Stimulated activated naive B cell treated with anti-CD40 and anti-IgM and Interleukin-4, amounts not matched to agents 10 μg/mL and 1 μg/mL and 100 μg/mL, for 72 hours (primary cell): Measurements from ENCODE around the gene GJD3.
"Not testable (repeated sequence)": the region's sequence is repeated elsewhere in the genome, so short reads cannot be mapped to it uniquely, and the experiment has no call there.

Experiments
- ATAC-seq, 2 donors: fragments of 150-1000 bp; cut with Tn5 transposase; replicated peaks; 2 replicates each; pipeline ENCODE4 v1.10.0; 2021; ENCODE audit warnings: moderate library complexity in 1 of 2
- DNase-seq: peaks from one replicate; pipeline ENCODE4 v3.0.0; 2021
- H3K27ac Mint-ChIP-seq: one replicate; pipeline ENCODE4 v1.8.0; 2022; ENCODE audit warnings: mild to moderate bottlenecking, mixed read lengths
- H3K27me3 Mint-ChIP-seq, 2 donors: one replicate each; pipeline ENCODE4 v1.8.0; 2022; ENCODE audit warnings: mixed read lengths in 2 of 2
- H3K36me3 Mint-ChIP-seq, 2 donors: one replicate each; pipeline ENCODE4 v1.8.0; 2022; ENCODE audit warnings: mixed read lengths in 2 of 2, mild to moderate bottlenecking in 1 of 2
- H3K4me1 Mint-ChIP-seq, 2 donors: one replicate each; pipeline ENCODE4 v1.8.0; 2022; ENCODE audit warnings: mixed read lengths in 2 of 2, mild to moderate bottlenecking in 1 of 2
- H3K4me3 Mint-ChIP-seq, 2 donors: one replicate each; pipeline ENCODE4 v1.8.0; 2022; ENCODE audit warnings: mild to moderate bottlenecking in 2 of 2, mixed read lengths in 2 of 2, moderate library complexity in 1 of 2
- H3K9me3 Mint-ChIP-seq, 2 donors: one replicate each; pipeline ENCODE4 v1.8.0; 2022; ENCODE audit warnings: mixed read lengths in 2 of 2, mild to moderate bottlenecking in 1 of 2

GJD3 gene, protein sequence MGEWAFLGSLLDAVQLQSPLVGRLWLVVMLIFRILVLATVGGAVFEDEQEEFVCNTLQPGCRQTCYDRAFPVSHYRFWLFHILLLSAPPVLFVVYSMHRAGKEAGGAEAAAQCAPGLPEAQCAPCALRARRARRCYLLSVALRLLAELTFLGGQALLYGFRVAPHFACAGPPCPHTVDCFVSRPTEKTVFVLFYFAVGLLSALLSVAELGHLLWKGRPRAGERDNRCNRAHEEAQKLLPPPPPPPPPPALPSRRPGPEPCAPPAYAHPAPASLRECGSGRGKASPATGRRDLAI

DNA sequence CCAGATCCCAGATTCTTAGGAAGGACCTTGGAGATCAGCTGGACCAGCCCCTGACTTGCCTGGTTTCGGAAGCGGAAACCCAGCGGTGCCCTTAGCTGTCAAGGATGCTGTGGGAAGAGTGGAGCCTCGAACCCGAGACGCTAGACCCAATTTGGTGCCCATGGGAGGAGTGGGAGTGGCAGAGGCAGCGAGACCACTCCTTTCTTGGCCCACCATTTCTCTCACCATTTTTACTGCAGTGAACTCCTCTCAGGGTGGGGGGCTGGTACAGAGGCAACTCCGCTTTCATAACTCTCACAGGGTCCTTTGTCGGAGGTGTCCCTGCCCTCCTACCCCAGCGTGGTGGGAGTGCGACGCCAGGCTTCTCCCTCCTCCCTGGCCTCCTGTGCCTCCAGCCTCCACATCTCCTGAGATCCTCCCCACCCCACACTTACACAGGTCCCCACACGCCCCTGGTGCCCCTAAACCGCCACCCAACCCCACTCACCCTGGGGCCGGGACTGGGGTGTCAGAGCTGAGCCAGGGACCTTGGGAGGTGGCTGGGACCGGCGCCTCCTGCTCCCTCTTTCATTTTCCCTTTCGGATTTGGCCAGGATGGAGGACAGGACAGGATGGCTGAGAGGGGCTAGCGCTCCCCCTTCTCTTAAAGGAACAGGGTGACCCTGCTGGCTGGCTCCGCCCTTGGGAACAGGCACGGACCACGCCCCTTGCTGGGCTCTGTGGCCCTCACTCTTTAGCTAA lies at the start of gene GJD3:
TSS of gene GJD3 (minus strand) at position 617 of the 741 bp plus-strand sequence. CDS start 922 bp downstream, outside the sequence.
- ATAC-seq (no peak), DNase-seq (no peak)
- Mint-ChIP-seq H3K27ac (peak within 1 kb of the TSS; percentile 65), H3K36me3 (peaks cover 3% of the 10 kb centered on the region in 2 donors), H3K9me3 (no peaks in the 10 kb centered on the region), H3K27me3 (peaks cover 20 to 42% of the 10 kb centered on the region in 2 donors), H3K4me1 (peaks cover 11 to 35% of the 10 kb centered on the region in 2 donors), H3K4me3 (peak within 1 kb of the TSS; percentile 85)

DNA sequence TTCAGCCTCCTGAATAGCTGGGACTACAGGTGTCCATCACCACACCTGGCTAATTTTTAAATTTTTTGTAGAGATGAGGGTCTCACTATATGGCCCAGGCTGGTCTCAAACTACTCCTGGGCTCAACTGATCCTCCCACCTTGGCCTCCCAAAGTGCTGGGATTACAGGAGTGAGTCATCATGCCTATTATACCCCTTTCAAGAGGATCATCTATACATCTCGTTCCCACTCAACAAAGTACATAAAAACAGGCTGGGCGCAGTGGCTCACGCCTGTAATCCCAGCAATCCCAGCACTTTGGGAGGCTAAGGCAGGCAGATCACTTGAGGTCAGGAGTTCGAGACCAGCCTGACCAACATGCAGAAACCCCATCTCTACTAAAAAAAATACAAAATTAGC lies 49.8 kb upstream of the GJD3 start:
- H3K4me3 Mint-ChIP-seq, H3K9me3 Mint-ChIP-seq, DNase-seq, H3K36me3 Mint-ChIP-seq, H3K27me3 Mint-ChIP-seq, ATAC-seq, H3K4me1 Mint-ChIP-seq, H3K27ac Mint-ChIP-seq: not testable (repeated sequence)

DNA sequence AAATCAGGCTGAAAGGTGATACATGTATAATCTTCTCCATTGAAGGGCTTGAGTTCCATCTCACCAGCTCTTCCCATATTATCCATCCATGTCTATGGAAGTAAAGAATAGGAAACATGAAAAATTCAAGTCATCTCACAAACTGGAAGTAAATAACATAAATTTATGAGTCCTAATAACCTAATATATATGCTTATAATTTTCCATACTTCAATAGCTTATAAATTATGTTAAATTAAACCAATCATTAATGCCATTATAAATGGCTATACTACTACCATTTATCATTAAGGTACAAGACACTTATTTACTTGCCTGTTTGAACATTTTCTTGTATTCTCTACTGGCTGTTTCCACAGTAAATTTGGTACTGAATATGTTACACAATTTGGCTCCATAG lies 48.3 kb upstream of the GJD3 start:
- no peak for ATAC-seq
- H3K27ac Mint-ChIP-seq = no peak overlapping the region
- peaks cover 0 to 5% of the 10 kb centered on the region in 2 donors for H3K36me3 Mint-ChIP-seq
- H3K9me3 Mint-ChIP-seq = no peaks in the 10 kb centered on the region
- peaks cover 4 to 5% of the 10 kb centered on the region in 2 donors for H3K4me1 Mint-ChIP-seq
- no peaks in the 10 kb centered on the region for H3K27me3 Mint-ChIP-seq
- no peak overlapping the region for H3K4me3 Mint-ChIP-seq
- DNase-seq = no peak

DNA sequence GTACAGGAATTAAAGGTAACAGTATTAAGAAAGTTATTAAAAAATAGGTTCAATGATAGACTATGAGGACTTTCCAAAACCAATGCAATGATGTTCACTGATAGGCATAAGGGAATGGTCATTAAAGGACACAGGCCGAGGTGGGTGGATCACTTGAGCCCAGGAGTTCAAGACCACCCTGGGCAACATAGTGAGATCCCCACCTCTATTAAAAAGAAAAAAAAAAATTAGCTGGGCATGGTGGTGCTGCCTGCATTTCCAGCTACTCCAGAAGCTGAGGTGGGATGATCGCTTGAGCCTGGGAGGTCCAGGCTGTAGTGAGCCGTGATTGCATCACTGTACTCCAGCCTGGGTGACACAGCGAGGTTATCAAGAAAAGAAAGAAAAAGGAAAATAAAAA lies 47.3 kb upstream of the GJD3 start:
- H3K27me3 Mint-ChIP-seq = no peaks in the 10 kb centered on the region
- H3K27ac Mint-ChIP-seq = peak overlapping the region; percentile 20
- peaks cover 2 to 5% of the 10 kb centered on the region in 2 donors for H3K4me1 Mint-ChIP-seq
- H3K36me3 Mint-ChIP-seq = peaks cover 0 to 5% of the 10 kb centered on the region in 2 donors
- H3K9me3 Mint-ChIP-seq = no peaks in the 10 kb centered on the region
- DNase-seq (no peak), ATAC-seq (no peak)
- no peak overlapping the region for H3K4me3 Mint-ChIP-seq

DNA sequence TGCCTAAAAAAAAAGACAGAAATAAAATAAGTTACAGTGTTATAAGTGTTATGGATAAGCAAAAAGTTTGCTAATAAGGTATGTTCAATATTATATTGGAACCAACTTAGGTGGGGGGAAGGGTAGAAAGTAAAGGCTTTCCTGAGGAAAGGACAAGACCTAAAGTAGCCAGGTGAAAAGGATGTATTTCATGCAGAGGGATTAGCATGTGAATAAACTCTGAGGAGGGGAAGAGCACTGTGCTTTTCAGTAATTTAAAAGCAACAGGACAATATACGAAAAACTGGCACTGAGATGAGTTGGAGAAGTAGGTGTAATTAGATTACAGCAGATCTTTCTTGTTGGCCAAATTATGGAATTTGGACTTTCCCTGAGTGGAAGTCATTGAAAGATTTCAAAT lies 45.5 kb upstream of the GJD3 start:
- Mint-ChIP-seq H3K9me3 (no peaks in the 10 kb centered on the region), H3K4me3 (no peak overlapping the region), H3K27ac (no peak overlapping the region), H3K4me1 (peaks cover 0 to 2% of the 10 kb centered on the region in 2 donors), H3K36me3 (peaks cover 0 to 5% of the 10 kb centered on the region in 2 donors), H3K27me3 (no peaks in the 10 kb centered on the region)
- DNase-seq (no peak), ATAC-seq (no peak)

DNA sequence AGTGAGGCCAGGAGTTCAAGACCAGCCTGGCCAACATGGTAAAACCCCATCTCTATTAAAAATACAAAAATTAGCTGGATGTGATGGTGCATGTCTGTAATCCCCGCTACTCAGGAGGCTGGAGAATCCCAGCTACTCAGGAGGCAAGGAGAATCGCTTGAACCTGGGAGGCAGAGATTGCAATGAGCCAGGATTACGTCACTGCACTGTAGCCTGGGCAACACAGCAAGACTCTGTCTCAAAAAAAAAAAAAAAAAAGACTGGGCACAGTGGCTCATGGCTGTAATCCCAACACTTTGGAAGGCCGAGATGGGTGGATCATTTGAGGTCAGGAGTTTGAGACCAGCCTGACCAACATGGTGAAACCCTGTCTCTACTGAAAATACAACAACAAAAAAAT lies 45.0 kb upstream of the GJD3 start:
- not testable (repeated sequence) for ATAC-seq, DNase-seq, H3K27me3 Mint-ChIP-seq, H3K4me1 Mint-ChIP-seq, H3K4me3 Mint-ChIP-seq, H3K9me3 Mint-ChIP-seq, H3K27ac Mint-ChIP-seq, H3K36me3 Mint-ChIP-seq

DNA sequence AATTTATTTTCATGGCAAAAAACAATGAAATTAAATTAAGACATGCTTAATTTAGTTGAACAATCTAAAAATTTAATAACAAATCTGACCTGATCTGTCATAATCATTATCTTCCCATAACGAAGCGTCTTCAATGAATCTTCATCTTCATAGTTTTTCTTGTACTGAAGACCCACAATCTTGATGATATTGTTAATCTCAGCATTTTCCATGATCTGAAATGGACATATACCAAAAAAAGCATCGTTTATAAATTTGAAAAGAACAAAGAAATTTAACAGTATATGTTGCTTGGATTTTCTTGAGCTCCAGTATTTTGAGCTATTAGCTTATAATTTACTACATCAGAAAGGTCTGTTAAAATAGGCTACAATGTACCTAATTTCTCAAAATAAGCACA lies 42.9 kb upstream of the GJD3 start:
- no peak overlapping the region for H3K27ac Mint-ChIP-seq
- no peak overlapping the region for H3K4me3 Mint-ChIP-seq
- H3K4me1 Mint-ChIP-seq = peaks cover 0 to 5% of the 10 kb centered on the region in 2 donors
- no peaks in the 10 kb centered on the region for H3K9me3 Mint-ChIP-seq
- no peaks in the 10 kb centered on the region for H3K27me3 Mint-ChIP-seq
- no peak for DNase-seq
- H3K36me3 Mint-ChIP-seq = peaks cover 1 to 5% of the 10 kb centered on the region in 2 donors
- no peak for ATAC-seq

DNA sequence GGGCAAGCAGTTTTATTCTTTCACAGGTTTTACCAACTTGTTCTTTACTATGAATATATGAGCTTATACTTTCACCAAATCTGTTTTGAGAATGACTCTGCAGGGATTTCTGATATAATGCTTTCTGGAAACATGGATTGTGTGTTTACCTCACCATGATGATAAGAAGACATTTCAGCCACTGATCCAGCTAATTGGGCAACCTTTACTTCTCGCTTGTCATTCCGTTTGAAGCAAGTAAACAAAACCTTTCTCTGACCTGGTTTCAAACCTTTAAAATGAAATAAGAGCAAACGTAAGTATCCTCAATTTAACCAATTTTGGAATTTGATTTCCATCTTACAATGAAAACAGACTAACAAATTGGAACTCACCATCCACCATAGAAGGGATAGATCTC lies 39.5 kb upstream of the GJD3 start:
- ATAC-seq (no peak), DNase-seq (no peak)
- Mint-ChIP-seq H3K27me3 (no peaks in the 10 kb centered on the region), H3K36me3 (peaks cover 0 to 1% of the 10 kb centered on the region in 2 donors), H3K9me3 (no peaks in the 10 kb centered on the region), H3K4me1 (peaks cover 4 to 6% of the 10 kb centered on the region in 2 donors), H3K27ac (no peak overlapping the region), H3K4me3 (no peak overlapping the region)

DNA sequence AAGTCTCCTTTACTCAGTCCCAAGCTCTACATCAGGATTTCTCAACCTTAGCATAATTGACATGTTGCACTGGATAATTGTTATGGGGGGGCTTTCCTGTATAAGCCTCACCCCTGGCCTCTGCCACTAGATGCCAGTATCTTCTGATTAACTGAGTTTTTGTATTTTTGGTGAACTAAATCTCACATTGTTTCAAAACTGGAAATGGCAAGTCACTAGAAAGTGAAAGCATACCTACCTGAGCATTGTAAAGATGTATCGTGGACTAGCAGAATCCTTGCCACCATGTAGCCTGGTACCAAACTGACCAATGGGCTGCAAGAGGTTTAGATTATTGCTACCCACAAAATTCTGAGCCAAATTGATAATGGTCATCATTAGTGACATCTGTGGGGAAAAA lies 38.1 kb upstream of the GJD3 start:
- Mint-ChIP-seq H3K9me3 (no peaks in the 10 kb centered on the region), H3K36me3 (peaks cover 0 to 1% of the 10 kb centered on the region in 2 donors), H3K27ac (no peak overlapping the region), H3K27me3 (no peaks in the 10 kb centered on the region), H3K4me1 (peaks cover 4 to 6% of the 10 kb centered on the region in 2 donors), H3K4me3 (no peak overlapping the region)
- ATAC-seq (no peak), DNase-seq (no peak)

DNA sequence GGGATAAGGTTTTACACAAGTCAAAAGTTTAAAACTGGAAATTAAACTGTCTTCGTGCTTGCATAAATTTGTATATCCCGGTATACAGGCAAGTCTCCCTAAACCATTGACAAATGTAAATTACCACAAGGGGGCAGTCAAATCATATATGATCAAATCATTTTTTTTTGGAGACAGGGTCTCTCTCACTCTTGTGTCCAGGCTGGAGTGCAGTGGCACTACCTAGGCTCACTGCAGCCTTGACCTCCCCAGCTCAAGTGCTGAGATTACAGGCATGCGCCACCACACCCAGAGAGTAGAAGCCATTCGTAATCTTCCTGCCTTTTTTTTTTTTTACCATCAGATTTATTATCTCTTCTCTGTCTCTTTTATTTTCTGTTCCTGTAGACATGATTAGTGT lies 34.6 kb upstream of the GJD3 start:
- Mint-ChIP-seq H3K4me3 (no peak overlapping the region), H3K4me1 (peaks cover 4 to 6% of the 10 kb centered on the region in 2 donors), H3K27ac (no peak overlapping the region), H3K36me3 (peaks cover 0 to 5% of the 10 kb centered on the region in 2 donors), H3K27me3 (no peaks in the 10 kb centered on the region), H3K9me3 (no peaks in the 10 kb centered on the region)
- ATAC-seq (peak; percentile 56 to 59), DNase-seq (no peak)

DNA sequence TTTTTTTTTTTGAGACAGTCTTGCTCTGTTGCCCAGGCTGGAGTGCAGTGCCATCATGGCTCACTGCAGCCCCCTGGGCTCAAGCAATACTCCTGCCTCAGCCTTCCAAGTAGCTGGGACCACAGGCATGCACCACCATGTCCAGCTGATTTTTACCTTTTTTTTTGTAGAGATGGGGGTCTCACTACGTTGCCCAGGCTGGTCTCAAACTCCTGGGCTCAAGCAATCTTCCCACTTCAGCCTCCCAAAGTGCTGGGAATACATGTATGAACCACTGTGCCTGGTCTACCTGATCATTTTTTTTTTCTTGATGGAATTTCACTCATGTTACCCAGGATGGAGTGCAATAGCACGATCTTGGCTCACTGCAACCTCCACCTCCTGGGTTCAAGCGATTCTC lies 22.0 kb upstream of the GJD3 start:
- DNase-seq, H3K9me3 Mint-ChIP-seq, ATAC-seq, H3K4me1 Mint-ChIP-seq, H3K4me3 Mint-ChIP-seq, H3K27ac Mint-ChIP-seq, H3K36me3 Mint-ChIP-seq, H3K27me3 Mint-ChIP-seq: not testable (repeated sequence)

DNA sequence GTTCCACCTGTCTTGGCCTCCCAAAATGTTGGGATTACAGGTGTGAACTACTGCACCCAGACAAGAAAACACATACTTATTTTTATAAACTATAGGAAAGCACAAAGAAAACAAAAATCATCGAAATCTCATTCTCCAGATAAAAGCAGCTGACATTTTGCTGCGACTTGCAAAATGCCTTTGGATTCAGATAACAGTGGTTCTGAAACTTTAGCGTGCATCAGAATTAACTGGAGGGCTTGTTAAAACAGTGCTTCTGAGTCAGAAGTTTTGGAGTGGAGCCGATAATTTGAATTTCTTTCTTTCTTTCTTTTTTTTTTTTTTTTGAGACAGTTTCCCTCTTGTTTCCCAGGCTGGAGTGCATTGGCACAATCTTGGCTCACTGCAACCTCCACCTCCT lies 17.7 kb upstream of the GJD3 start:
- Mint-ChIP-seq H3K4me3 (no peak overlapping the region), H3K36me3 (no peaks in the 10 kb centered on the region), H3K27me3 (peaks cover 0 to under 1% of the 10 kb centered on the region in 2 donors), H3K9me3 (no peaks in the 10 kb centered on the region), H3K4me1 (no peaks in the 10 kb centered on the region), H3K27ac (no peak overlapping the region)
- DNase-seq (no peak), ATAC-seq (no peak)

DNA sequence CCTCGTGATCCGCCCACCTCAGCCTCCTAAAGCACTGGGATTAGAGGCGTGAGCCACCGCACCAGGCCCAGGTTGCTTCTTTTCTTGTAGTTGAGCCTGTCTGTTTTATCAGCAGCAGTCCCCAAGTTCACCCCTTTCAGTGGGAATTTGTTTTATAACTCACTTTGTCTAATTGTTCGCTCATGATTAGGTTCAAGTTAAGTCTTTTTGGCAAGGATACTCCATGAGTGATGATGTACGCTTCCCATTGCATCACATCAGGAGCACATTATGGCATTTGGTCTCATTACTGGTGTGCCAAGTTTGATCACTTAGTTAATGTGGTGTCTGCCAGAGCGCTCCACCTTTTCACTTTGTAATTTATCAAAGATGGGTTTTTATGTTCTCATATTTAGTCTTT lies 14.4 kb upstream of the GJD3 start:
- Mint-ChIP-seq H3K27ac (no peak overlapping the region), H3K4me3 (no peak overlapping the region), H3K27me3 (peaks cover 5 to 13% of the 10 kb centered on the region in 2 donors), H3K9me3 (no peaks in the 10 kb centered on the region), H3K4me1 (peaks cover 0 to 2% of the 10 kb centered on the region in 2 donors), H3K36me3 (no peaks in the 10 kb centered on the region)
- DNase-seq = no peak
- no peak for ATAC-seq

DNA sequence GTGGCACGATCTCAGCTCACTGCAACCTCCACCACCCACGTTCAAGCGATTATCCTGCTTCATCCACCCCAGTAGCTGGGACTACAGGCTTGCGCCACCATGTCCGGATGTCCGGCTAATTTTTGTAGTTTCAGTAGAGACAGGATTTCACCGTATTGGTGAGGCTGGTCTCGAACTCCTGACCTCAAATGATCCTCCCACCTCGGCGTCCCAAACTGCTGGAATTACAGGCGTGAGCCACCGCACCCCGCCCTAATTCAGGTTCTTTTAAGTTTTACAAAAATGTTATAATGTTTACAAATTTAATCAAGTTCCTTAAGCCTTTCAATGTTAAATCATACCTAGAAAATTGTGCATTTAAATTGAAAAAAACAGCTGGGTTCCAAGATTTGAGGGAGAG lies 13.3 kb upstream of the GJD3 start:
- Mint-ChIP-seq H3K9me3 (peaks cover 0 to 1% of the 10 kb centered on the region in 2 donors), H3K4me1 (peaks cover 8 to 11% of the 10 kb centered on the region in 2 donors), H3K27me3 (peaks cover 5 to 13% of the 10 kb centered on the region in 2 donors), H3K36me3 (no peaks in the 10 kb centered on the region), H3K27ac (no peak overlapping the region), H3K4me3 (no peak overlapping the region)
- ATAC-seq (no peak), DNase-seq (no peak)

DNA sequence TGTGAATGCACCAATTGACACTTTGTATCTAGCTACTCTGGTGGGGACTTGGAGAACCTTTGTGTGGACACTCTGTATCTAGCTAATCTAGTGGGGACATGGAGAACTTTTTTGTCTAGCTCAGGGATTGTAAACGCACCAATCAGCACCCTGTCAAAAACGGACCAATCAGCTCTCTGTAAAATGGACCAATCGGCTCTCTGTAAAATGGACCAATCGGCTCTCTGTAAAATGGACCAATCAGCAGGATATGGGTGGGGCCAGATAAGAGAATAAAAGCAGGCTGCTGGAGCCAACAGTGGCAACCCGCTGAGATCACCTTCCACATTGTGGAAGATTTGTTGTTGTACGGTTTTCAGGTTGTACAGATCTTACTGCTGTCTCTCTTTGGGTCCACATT lies 12.0 kb upstream of the GJD3 start:
- Mint-ChIP-seq H3K4me1 (peaks cover 15 to 19% of the 10 kb centered on the region in 2 donors), H3K27me3 (peaks cover 5 to 13% of the 10 kb centered on the region in 2 donors)
- not testable (repeated sequence) for H3K9me3 Mint-ChIP-seq, H3K4me3 Mint-ChIP-seq, DNase-seq, H3K36me3 Mint-ChIP-seq, H3K27ac Mint-ChIP-seq, ATAC-seq
